ENCODE data around the gene MYBPC1. TPM values are rescaled to one million over a fixed set of nuclear protein-coding genes. Genes with fewer than 3 reads are reported as not detected.

Gene MYBPC1
- total and polyA plus RNA-seq, 2 of the 4 experiments (the other 2 are of a cell fraction) = not detected

DNA sequence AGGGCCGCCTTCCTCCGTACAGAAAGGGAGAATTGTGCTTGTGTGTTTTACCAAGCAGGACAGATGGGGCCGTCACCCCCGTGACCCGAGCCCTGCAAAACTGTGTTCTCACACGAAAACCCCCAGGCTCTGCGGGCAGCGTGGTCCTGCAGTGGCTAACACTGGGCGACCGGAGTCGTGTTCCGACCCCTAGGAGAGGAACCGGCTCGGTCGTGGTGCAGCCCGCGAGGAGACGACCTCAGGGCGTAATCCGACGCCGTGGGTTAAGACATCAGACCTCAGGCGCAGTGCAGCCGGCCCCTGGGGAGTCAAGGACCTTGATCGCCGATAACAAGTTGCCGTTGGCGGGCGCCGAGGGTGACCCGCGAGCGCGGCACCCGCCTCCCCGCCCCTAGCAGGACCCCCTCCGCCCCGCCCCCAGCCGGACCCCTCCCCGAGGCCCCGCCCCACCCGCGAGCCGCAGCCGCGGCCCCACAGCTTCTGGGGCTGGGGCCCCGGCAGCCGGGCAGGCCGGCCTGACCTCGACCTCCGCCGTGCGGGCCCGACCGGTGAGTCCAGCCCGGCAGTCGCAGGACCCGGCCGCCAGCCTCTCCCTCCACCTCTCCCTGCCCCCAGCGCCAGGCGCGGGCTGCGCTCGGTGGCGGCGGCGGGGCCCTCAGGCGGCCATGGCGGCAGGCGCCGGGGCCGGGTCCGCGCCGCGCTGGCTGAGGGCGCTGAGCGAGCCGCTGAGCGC is 102.6 kb downstream of the MYBPC1 start, which contains the start of gene CHPT1:
TSS of gene CHPT1 (plus strand) at position 444 of the 733 bp plus-strand sequence. CDS start at position 666, 222 bp downstream.
- peak within 1 kb of the TSS; percentile 87 for H3K9ac ChIP-seq (ENCODE audit: low read depth, low read length)
- TF ChIP-seq MAZ (IDR thresholded peaks at IDR 0.05; ENCODE audit: borderline replicate concordance, low read depth, low read length) (peak; percentile 50; the same call in 1 of the 2 replicates), CEBPB (IDR thresholded peaks at IDR 0.05; ENCODE audit: low read depth, low read length) (no peak)
- TF ChIP-seq, protein P1, sequence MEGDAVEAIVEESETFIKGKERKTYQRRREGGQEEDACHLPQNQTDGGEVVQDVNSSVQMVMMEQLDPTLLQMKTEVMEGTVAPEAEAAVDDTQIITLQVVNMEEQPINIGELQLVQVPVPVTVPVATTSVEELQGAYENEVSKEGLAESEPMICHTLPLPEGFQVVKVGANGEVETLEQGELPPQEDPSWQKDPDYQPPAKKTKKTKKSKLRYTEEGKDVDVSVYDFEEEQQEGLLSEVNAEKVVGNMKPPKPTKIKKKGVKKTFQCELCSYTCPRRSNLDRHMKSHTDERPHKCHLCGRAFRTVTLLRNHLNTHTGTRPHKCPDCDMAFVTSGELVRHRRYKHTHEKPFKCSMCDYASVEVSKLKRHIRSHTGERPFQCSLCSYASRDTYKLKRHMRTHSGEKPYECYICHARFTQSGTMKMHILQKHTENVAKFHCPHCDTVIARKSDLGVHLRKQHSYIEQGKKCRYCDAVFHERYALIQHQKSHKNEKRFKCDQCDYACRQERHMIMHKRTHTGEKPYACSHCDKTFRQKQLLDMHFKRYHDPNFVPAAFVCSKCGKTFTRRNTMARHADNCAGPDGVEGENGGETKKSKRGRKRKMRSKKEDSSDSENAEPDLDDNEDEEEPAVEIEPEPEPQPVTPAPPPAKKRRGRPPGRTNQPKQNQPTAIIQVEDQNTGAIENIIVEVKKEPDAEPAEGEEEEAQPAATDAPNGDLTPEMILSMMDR (conservative IDR thresholded peaks at IDR 0.05; ENCODE audit: low read depth, low read length) = 0 out of 2 replicates have a peak, but pooled peaks have one; percentile 2
- H2AFZ ChIP-seq (replicated peaks; ENCODE audit: low read length, poor library complexity) = peak within 1 kb of the TSS; percentile 97
- H2BK120ac ChIP-seq (ENCODE audit: low read depth, low read length) = peak within 1 kb of the TSS; percentile 35
- no TSS peak for BruUV-seq (replicated peaks)
- peak within 1 kb of the TSS; percentile 77; the same call in 1 of the 2 replicates for H3K18ac ChIP-seq (ENCODE audit: low read depth, low read length)
- peak within 1 kb of the TSS; percentile 61; the same call in 1 of the 2 replicates for H4K5ac ChIP-seq (ENCODE audit: low read depth, low read length)
- peak within 1 kb of the TSS; percentile 94 for H3K23ac ChIP-seq (ENCODE audit: low read depth, low read length)
- peaks cover 7% of the 10 kb centered on the region for H3K4me1 ChIP-seq (ENCODE audit: control insufficient read depth, insufficient read depth, low read length)
- dilution Hi-C loops (cut with HindIII; ENCODE audit: low sequenced_read_pairs, unreplicated experiment) (no loop called here), intact Hi-C loops (cut with micrococcal nuclease) (loop anchor here (2.0 kb wide), 1 partner anchor 283 kb away; no protein-coding TSS in a partner anchor), in situ Hi-C loops (cut with MboI; ENCODE audit: low sequenced_read_pairs) (no loop called here)
- CTCF ChIA-PET = no interaction called here
- H2AK5ac ChIP-seq (ENCODE audit: low read depth, low read length) = no peak within 1 kb of the TSS
- peak within 1 kb of the TSS; percentile 69 for H2BK5ac ChIP-seq (ENCODE audit: low read depth, low read length, poor library complexity, severe bottlenecking)
- peak within 1 kb of the TSS; percentile 91 for H3K27ac ChIP-seq (ENCODE audit: insufficient read depth, low read length)
- WGBS, 2 experiments (ENCODE audit: extremely low coverage in 2 of 2, insufficient read length in 1 of 2) = 0% methylated on average over 16 of the region's 80 CpGs; no CpG with 5 or more reads in 1 of the 2 experiments
- DNase-seq (peak; percentile 38), ATAC-seq (ENCODE audit: low read depth) (peak; percentile 86)
- peaks cover 3 to 5% of the 10 kb centered on the region in 2 experiments; a peak in 2 of 4 replicates for H3K79me1 ChIP-seq (ENCODE audit: low read depth in 1 of 2, low read length in 2 of 2)
- H3K9me3 ChIP-seq (ENCODE audit: control insufficient read depth, insufficient read depth, low read length) = peaks cover 2% of the 10 kb centered on the region
- H2BK15ac ChIP-seq (ENCODE audit: low read depth, low read length) = peak within 1 kb of the TSS; percentile 77; the same call in 2 of the 3 replicates
- H3K4me3 ChIP-seq (ENCODE audit: insufficient read depth, low read depth, low read length) = peak within 1 kb of the TSS; percentile 99
- peak within 1 kb of the TSS; percentile 38 for H4K91ac ChIP-seq (ENCODE audit: insufficient read depth, low read depth, low read length)
- POLR2A ChIA-PET (ENCODE audit: unreplicated experiment) = no interaction called here
- peak within 1 kb of the TSS; percentile 9; the same call in 1 of the 2 replicates for H2BK20ac ChIP-seq (ENCODE audit: low read depth, low read length)
- peak within 1 kb of the TSS; percentile 99 for H3K4me2 ChIP-seq (ENCODE audit: low read depth, low read length)
- no peaks in the 10 kb centered on the region for H3K9me1 ChIP-seq (ENCODE audit: insufficient read depth, low read length)
- H3K14ac ChIP-seq (replicated peaks; ENCODE audit: low read depth, low read length) = 0 out of 2 replicates have a peak within 1 kb of the TSS, but pooled peaks have one; percentile 49
- H2AK9ac ChIP-seq (replicated peaks; ENCODE audit: low read depth, low read length, poor library complexity) = peak within 1 kb of the TSS; percentile 76
- H3K56ac ChIP-seq (ENCODE audit: extremely low read depth, insufficient read depth, low read length) = peak within 1 kb of the TSS; percentile 48
- peak within 1 kb of the TSS; percentile 21 for H3K4ac ChIP-seq (ENCODE audit: low read depth, low read length)
- no peaks in the 10 kb centered on the region for H4K20me1 ChIP-seq (ENCODE audit: insufficient read depth, low read length)
- no peaks in the 10 kb centered on the region for H3K27me3 ChIP-seq (ENCODE audit: control insufficient read depth, insufficient read depth, low read length)
- peak within 1 kb of the TSS in 1 of 2 experiments; percentile 75; a peak in 1 of 4 replicates for H4K8ac ChIP-seq (ENCODE audit: low read depth in 2 of 2, low read length in 2 of 2)
- no peaks in the 10 kb centered on the region for H3K36me3 ChIP-seq (ENCODE audit: control insufficient read depth, insufficient read depth, low read length)

Data from IMR-90 (cell line).